ENCODE measurements around the gene CCL16.

The CCL16 gene

GRCh38 chr17:35981246-35981645, at the start of gene CCL16:
CCL16 (minus strand) TSS chr17:35981497; CDS start chr17:35981420, 77 bp downstream.
- Histone ChIP-seq H4K20me1 (ENCODE audit: insufficient read depth, low read length, poor library complexity, severe bottlenecking) (no peaks in the 10 kb centered on the region), H3K27me3 (ENCODE audit: insufficient read depth, low read length, poor library complexity, severe bottlenecking) (no peaks in the 10 kb centered on the region), H3K79me2 (ENCODE audit: insufficient read depth, low read length) (no peaks in the 10 kb centered on the region), H3K4me1 (ENCODE audit: insufficient read depth, low read length, poor library complexity, severe bottlenecking) (no peaks in the 10 kb centered on the region), H3K9me3 (ENCODE audit: insufficient read depth, low read depth, low read length) (no peaks in the 10 kb centered on the region), H3K9ac (ENCODE audit: low read depth, low read length, poor library complexity, severe bottlenecking) (no peak within 1 kb of the TSS), H2AFZ (ENCODE audit: low read length) (no peak within 1 kb of the TSS), H3K4me2 (ENCODE audit: low read depth, low read length, poor library complexity, severe bottlenecking) (no peak within 1 kb of the TSS), H3K9me2 (replicated peaks; ENCODE audit: low read depth, low read length) (no peaks in the 10 kb centered on the region), H3K4me3 (ENCODE audit: low read length, poor library complexity, severe bottlenecking) (no peak within 1 kb of the TSS), H3K36me3 (ENCODE audit: insufficient read depth, low read length) (no peaks in the 10 kb centered on the region), H3F3A (ENCODE audit: low read depth) (no peaks in the 10 kb centered on the region)
- TF ChIP-seq EZH2phosphoT487 (IDR thresholded peaks at IDR 0.05; ENCODE audit: borderline replicate concordance) (no peak), CTCF (conservative IDR thresholded peaks at IDR 0.05; ENCODE audit: low read length) (no peak)

DNA sequence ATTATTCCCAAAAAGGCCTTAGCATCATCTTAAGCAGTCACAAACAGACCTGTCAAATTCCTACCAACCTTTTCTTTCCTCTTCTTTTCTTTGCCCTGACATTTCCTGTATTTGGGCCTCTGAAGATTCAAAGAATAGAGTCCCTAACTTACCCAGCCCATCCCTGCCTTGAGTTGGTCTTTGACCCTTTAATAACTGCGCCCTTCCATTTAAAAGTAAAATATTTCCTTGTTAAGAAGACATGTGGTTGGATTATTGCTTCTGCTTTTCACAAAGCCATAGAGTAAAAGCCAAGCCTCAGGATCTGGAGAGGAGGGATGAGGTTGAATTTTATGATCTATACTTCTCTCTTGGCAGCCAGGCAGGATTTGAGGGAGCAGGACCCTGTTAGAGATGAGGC, 49.7 kb upstream of the CCL16 start:
- H3K9me2 ChIP-seq (replicated peaks; ENCODE audit: low read depth, low read length), result no peaks in the 10 kb centered on the region
- no peak overlapping the region for H3K9ac ChIP-seq (ENCODE audit: low read depth, low read length, poor library complexity, severe bottlenecking)
- no peaks in the 10 kb centered on the region for H3K79me2 ChIP-seq (ENCODE audit: insufficient read depth, low read length)
- H3K4me2 ChIP-seq (ENCODE audit: low read depth, low read length, poor library complexity, severe bottlenecking), result no peak overlapping the region
- no peaks in the 10 kb centered on the region for H3K36me3 ChIP-seq (ENCODE audit: insufficient read depth, low read length)
- H2AFZ ChIP-seq (ENCODE audit: low read length), result no peak overlapping the region
- no peaks in the 10 kb centered on the region for H3K9me3 ChIP-seq (ENCODE audit: insufficient read depth, low read depth, low read length)
- peaks cover 9% of the 10 kb centered on the region for H3K27me3 ChIP-seq (ENCODE audit: insufficient read depth, low read length, poor library complexity, severe bottlenecking)
- no peaks in the 10 kb centered on the region for H3K4me1 ChIP-seq (ENCODE audit: insufficient read depth, low read length, poor library complexity, severe bottlenecking)
- no peak overlapping the region for H3K4me3 ChIP-seq (ENCODE audit: low read length, poor library complexity, severe bottlenecking)
- no peak for TF ChIP-seq EZH2phosphoT487 (IDR thresholded peaks at IDR 0.05; ENCODE audit: borderline replicate concordance)
- no peak for TF ChIP-seq CTCF (conservative IDR thresholded peaks at IDR 0.05; ENCODE audit: low read length)
- no peaks in the 10 kb centered on the region for H4K20me1 ChIP-seq (ENCODE audit: insufficient read depth, low read length, poor library complexity, severe bottlenecking)
- H3F3A ChIP-seq (ENCODE audit: low read depth), result no peaks in the 10 kb centered on the region

- Histone ChIP-seq H2AFZ (ENCODE audit: low read length) (no peak overlapping the region), H4K20me1 (ENCODE audit: insufficient read depth, low read length, poor library complexity, severe bottlenecking) (no peaks in the 10 kb centered on the region), H3K9me2 (replicated peaks; ENCODE audit: low read depth, low read length) (no peaks in the 10 kb centered on the region), H3K4me2 (ENCODE audit: low read depth, low read length, poor library complexity, severe bottlenecking) (no peak overlapping the region), H3K9me3 (ENCODE audit: insufficient read depth, low read depth, low read length) (no peaks in the 10 kb centered on the region), H3K4me1 (ENCODE audit: insufficient read depth, low read length, poor library complexity, severe bottlenecking) (no peaks in the 10 kb centered on the region), H3K36me3 (ENCODE audit: insufficient read depth, low read length) (no peaks in the 10 kb centered on the region), H3K79me2 (ENCODE audit: insufficient read depth, low read length) (no peaks in the 10 kb centered on the region), H3K27me3 (ENCODE audit: insufficient read depth, low read length, poor library complexity, severe bottlenecking) (peaks cover 9% of the 10 kb centered on the region), H3F3A (ENCODE audit: low read depth) (no peaks in the 10 kb centered on the region), H3K9ac (ENCODE audit: low read depth, low read length, poor library complexity, severe bottlenecking) (no peak overlapping the region), H3K4me3 (ENCODE audit: low read length, poor library complexity, severe bottlenecking) (no peak overlapping the region)
- TF ChIP-seq CTCF (conservative IDR thresholded peaks at IDR 0.05; ENCODE audit: low read length) (no peak), EZH2phosphoT487 (IDR thresholded peaks at IDR 0.05; ENCODE audit: borderline replicate concordance) (no peak)
These were observed 46.5 kb upstream of the CCL16 start for GRCh38 chr17:36027761-36028160.
